ENCODE measurements around the gene CYP19A1. TPM values are rescaled to one million over a fixed set of nuclear protein-coding genes. Genes with fewer than 3 reads are reported as not detected.

Gene CYP19A1
- total RNA-seq, 1 experiment from 2014 or later = 0.77 TPM

- H3K36me3 ChIP-seq (ENCODE audit: control insufficient read depth, insufficient read depth, low read length) = no peaks in the 10 kb centered on the region
- H3K4me3 ChIP-seq (ENCODE audit: low read depth, low read length) = no peak overlapping the region
- no peak for TF ChIP-seq CTCF (IDR thresholded peaks at IDR 0.05; ENCODE audit: insufficient read depth in 1 of 2, low read depth in 1 of 2, low read length in 1 of 2, severe bottlenecking in 1 of 2, unreplicated experiment in 1 of 2)
- Mint-ChIP-seq H3K27me3 (ENCODE audit: insufficient read depth, unreplicated experiment) (no peaks in the 10 kb centered on the region), H3K36me3 (ENCODE audit: insufficient read depth, unreplicated experiment) (no peaks in the 10 kb centered on the region), H3K4me1 (ENCODE audit: low read depth, unreplicated experiment) (no peaks in the 10 kb centered on the region), H3K9me3 (ENCODE audit: unreplicated experiment) (no peaks in the 10 kb centered on the region), H3K4me3 (ENCODE audit: unreplicated experiment) (no peak overlapping the region), H3K27ac (ENCODE audit: unreplicated experiment) (no peak overlapping the region)
- no TSS peak for BruUV-seq (replicated peaks)
- H3K9me3 ChIP-seq = no peaks in the 10 kb centered on the region
- H3K4me1 ChIP-seq = no peaks in the 10 kb centered on the region
- ChIA-PET CTCF (interaction anchor here (1.4 to 2.1 kb wide), 4 partner anchors 31 to 238 kb away, joined by 6 to 17 read pairs (median 8); no protein-coding TSS in a partner anchor), POLR2A (no interaction called here)
- no peaks in the 10 kb centered on the region for H3K27me3 ChIP-seq (replicated peaks; ENCODE audit: control insufficient read depth, insufficient read depth, low read length)
- intact Hi-C loops (cut with micrococcal nuclease; ENCODE audit: unreplicated experiment) = loop anchor here (1.0 to 10.0 kb wide), 4 partner anchors 28 to 331 kb away; no protein-coding TSS in a partner anchor
- no peak for DNase-seq
Measured at GRCh38 chr15:51163843-51164242, 174.6 kb downstream of the CYP19A1 start.

GRCh38 chr15:51162865-51163762, 175.3 kb downstream of the CYP19A1 start:
- CTCF ChIA-PET = interaction anchor here (0.6 to 2.1 kb wide), 13 partner anchors 8 to 238 kb away, joined by 3 to 43 read pairs (median 6); no protein-coding TSS in a partner anchor
- DNase-seq = peak; percentile 47 to 71
- no peaks in the 10 kb centered on the region for H3K4me1 Mint-ChIP-seq (ENCODE audit: low read depth, unreplicated experiment)
- Histone ChIP-seq H3K36me3 (ENCODE audit: control insufficient read depth, insufficient read depth, low read length) (no peaks in the 10 kb centered on the region), H3K4me1 (no peaks in the 10 kb centered on the region), H3K9me3 (no peaks in the 10 kb centered on the region), H3K27me3 (replicated peaks; ENCODE audit: control insufficient read depth, insufficient read depth, low read length) (no peaks in the 10 kb centered on the region), H3K4me3 (ENCODE audit: low read depth, low read length) (no peak overlapping the region)
- H3K27me3 Mint-ChIP-seq (ENCODE audit: insufficient read depth, unreplicated experiment) = no peaks in the 10 kb centered on the region
- no peaks in the 10 kb centered on the region for H3K36me3 Mint-ChIP-seq (ENCODE audit: insufficient read depth, unreplicated experiment)
- POLR2A ChIA-PET = no interaction called here
- no peak overlapping the region for H3K4me3 Mint-ChIP-seq (ENCODE audit: unreplicated experiment)
- no peak overlapping the region for H3K27ac Mint-ChIP-seq (ENCODE audit: unreplicated experiment)
- no TSS peak for BruUV-seq (replicated peaks)
- TF ChIP-seq CTCF (IDR thresholded peaks at IDR 0.05; ENCODE audit: insufficient read depth in 1 of 2, low read depth in 1 of 2, low read length in 1 of 2, severe bottlenecking in 1 of 2, unreplicated experiment in 1 of 2) = peak; percentile 84 to 86
- no peaks in the 10 kb centered on the region for H3K9me3 Mint-ChIP-seq (ENCODE audit: unreplicated experiment)
- intact Hi-C loops (cut with micrococcal nuclease; ENCODE audit: unreplicated experiment) = loop anchor here (1.0 to 10.0 kb wide), 4 partner anchors 29 to 332 kb away; no protein-coding TSS in a partner anchor

GRCh38 chr15:51161491-51162220, 176.7 kb downstream of the CYP19A1 start:
- CTCF ChIA-PET = interaction anchor here (1.6 to 1.9 kb wide), 2 partner anchors 29 to 31 kb away, joined by 7 to 43 read pairs; no protein-coding TSS in a partner anchor
- no peaks in the 10 kb centered on the region for H3K36me3 Mint-ChIP-seq (ENCODE audit: insufficient read depth, unreplicated experiment)
- intact Hi-C loops (cut with micrococcal nuclease; ENCODE audit: unreplicated experiment) = loop anchor here (2.0 to 10.0 kb wide), 2 partner anchors 241 to 333 kb away; no protein-coding TSS in a partner anchor

More at GRCh38 chr15:51161491-51162220, 176.7 kb downstream of the CYP19A1 start:
- no peak overlapping the region for H3K27ac Mint-ChIP-seq (ENCODE audit: unreplicated experiment)
- no peaks in the 10 kb centered on the region for H3K27me3 Mint-ChIP-seq (ENCODE audit: insufficient read depth, unreplicated experiment)
- Histone ChIP-seq H3K9me3 (no peaks in the 10 kb centered on the region), H3K4me3 (ENCODE audit: low read depth, low read length) (no peak overlapping the region), H3K27me3 (replicated peaks; ENCODE audit: control insufficient read depth, insufficient read depth, low read length) (no peaks in the 10 kb centered on the region), H3K36me3 (ENCODE audit: control insufficient read depth, insufficient read depth, low read length) (no peaks in the 10 kb centered on the region), H3K4me1 (no peaks in the 10 kb centered on the region)
- H3K4me3 Mint-ChIP-seq (ENCODE audit: unreplicated experiment) = no peak overlapping the region
- no peaks in the 10 kb centered on the region for H3K9me3 Mint-ChIP-seq (ENCODE audit: unreplicated experiment)
- TF ChIP-seq CTCF (IDR thresholded peaks at IDR 0.05; ENCODE audit: insufficient read depth in 1 of 2, low read depth in 1 of 2, low read length in 1 of 2, severe bottlenecking in 1 of 2, unreplicated experiment in 1 of 2) = no peak
- POLR2A ChIA-PET = no interaction called here
- DNase-seq = no peak
- BruUV-seq (replicated peaks) = no TSS peak
- H3K4me1 Mint-ChIP-seq (ENCODE audit: low read depth, unreplicated experiment) = no peaks in the 10 kb centered on the region

Measured in Caco-2 (cell line).